K562 (cell line): ENCODE results near the gene SRRD. TPM values are rescaled to one million over a fixed set of nuclear protein-coding genes. Genes with fewer than 3 reads are reported as not detected.

ENCODE experiments used
- ATAC-seq: fragments of 200-7000 bp; cut with Tn5 transposase; 3 replicates; pipeline ENCODE4 v1.9.1; 2020; ENCODE audit warnings: moderate library complexity
- BruUV-seq: library from RNA; stranded (reverse); fragments of 400-500 nt; replicated peaks from 2 replicates; lab custom pipeline; 2021; lab: Mats Ljungman, UMichigan
- CTCF ChIA-PET: fragments of 300-600 bp; formaldehyde crosslinking; extraction: SDS; loops from one replicate; lab custom pipeline; 2021; ENCODE audit warnings: low intra/inter-chr PET ratio; lab: Yijun Ruan, JAX
- POLR2A ChIA-PET: fragments of 300-600, 350-650 bp; sonication (Branson Sonifier 250); formaldehyde crosslinking; extraction: SDS; loops from one replicate; lab custom pipeline; 2021; ENCODE audit warnings: antibody characterized with exemption, inconsistent platforms; lab: Yijun Ruan, JAX
- DNase-seq, 4 experiments: peaks; one replicate each; pipeline versions ENCODE4 v3.0.0 to v3.0.0-alpha.2; 2011 to 2018; ENCODE audit warnings: low spot score in 3 of 4, mixed read lengths in 3 of 4; ENCODE audit errors: extremely low read depth in 1 of 4
- FAIRE-seq: peaks from 2 replicates; lab custom pipeline; 2011; peaks lifted over from hg19 to GRCh38; lab: Jason Lieb, UNC
- H2AFZ ChIP-seq: 2 replicates; pipeline ENCODE4 v1.6.0; 2011; ENCODE audit warnings: low read depth, low read length, control low read depth, inconsistent platforms
- H3K27ac ChIP-seq: fragments of 200-600 bp; 3 replicates; pipeline ENCODE4 v1.8.0; 2011; ENCODE audit warnings: low read depth, mild to moderate bottlenecking, control low read depth, inconsistent platforms, low read length, moderate library complexity, mixed read lengths; ENCODE audit errors: extremely low read depth
- H3K27me3 ChIP-seq, 2 experiments: fragments of 300-600 bp in 1 of 2; 2 replicates in 1 of 2; 3 replicates in 1 of 2; pipeline versions ENCODE4 v1.6.0 to v1.8.0; 2011; ENCODE audit warnings: inconsistent platforms in 2 of 2, low read length in 2 of 2, mild to moderate bottlenecking in 1 of 2, mixed read lengths in 1 of 2, moderate library complexity in 1 of 2; ENCODE audit not compliant: control insufficient read depth in 2 of 2, insufficient read depth in 2 of 2
- H3K36me3 ChIP-seq: fragments of 300-600 bp; 3 replicates; pipeline ENCODE4 v1.8.0; 2011; ENCODE audit warnings: mild to moderate bottlenecking, low read length, inconsistent platforms; ENCODE audit not compliant: control insufficient read depth, insufficient read depth
- H3K4me1 ChIP-seq, 2 experiments: fragments of 200-600 bp in 1 of 2; replicated peaks in 1 of 2; 2 replicates in 1 of 2; 3 replicates in 1 of 2; pipeline versions ENCODE4 v1.5.1 to v1.8.0; 2011; ENCODE audit warnings: inconsistent platforms in 2 of 2, low read length in 2 of 2, mild to moderate bottlenecking in 1 of 2, mixed read lengths in 1 of 2, moderate library complexity in 1 of 2; ENCODE audit not compliant: control insufficient read depth in 2 of 2, insufficient read depth in 2 of 2
- H3K4me2 ChIP-seq: 2 replicates; pipeline ENCODE4 v1.6.1; 2011; ENCODE audit warnings: low read length, control low read depth, inconsistent platforms, mixed read lengths; ENCODE audit not compliant: insufficient read depth
- H3K4me3 ChIP-seq: fragments of 200-600 bp; sonication (generic), shearing (Covaris generic); 2 replicates; pipeline ENCODE4 v1.5.1; 2016; ENCODE audit warnings: control low read depth, inconsistent platforms
- H3K79me2 ChIP-seq: fragments of 200-600 bp; 3 replicates; pipeline ENCODE4 v1.8.0; 2011; ENCODE audit warnings: low read length, inconsistent platforms; ENCODE audit not compliant: control insufficient read depth, insufficient read depth
- H3K9ac ChIP-seq, 2 experiments: 2 replicates each; pipeline versions ENCODE4 v1.6.0 to v1.6.1; 2011; ENCODE audit warnings: low read depth in 2 of 2, low read length in 2 of 2, control low read depth in 1 of 2, inconsistent platforms in 1 of 2, mild to moderate bottlenecking in 1 of 2, mixed read lengths in 1 of 2; ENCODE audit not compliant: insufficient read depth in 1 of 2
- H3K9me1 ChIP-seq: one replicate; pipeline ENCODE4 v1.6.0; 2011; ENCODE audit warnings: inconsistent platforms, mild to moderate bottlenecking, low read length, moderate library complexity; ENCODE audit not compliant: control insufficient read depth, insufficient read depth
- H3K9me3 ChIP-seq: replicated peaks from 2 replicates; pipeline ENCODE4 v1.5.1; 2011; ENCODE audit warnings: low read depth, low read length, inconsistent platforms; ENCODE audit not compliant: control insufficient read depth, insufficient read depth
- H4K20me1 ChIP-seq: replicated peaks from 2 replicates; pipeline ENCODE4 v1.6.1; 2011; ENCODE audit warnings: low read length, inconsistent platforms, mixed read lengths; ENCODE audit not compliant: control insufficient read depth, insufficient read depth
- WGBS: fragments of 100-300 bp; shearing (Covaris generic); methylation state at CpG from one replicate; pipeline ENCODE4 v1.1.6; 2016; ENCODE audit warnings: low coverage, mixed read lengths; ENCODE audit not compliant: insufficient coverage; ENCODE audit errors: missing lambda C conversion rate; 5-methylcytosine and 5-hydroxymethylcytosine counted together
- in situ Hi-C: fragments of 300-500 bp; cut with MboI; formaldehyde crosslinking; loops from 4 replicates; pipeline ENCODE4 v1.15.0; 2018; ENCODE audit warnings: inconsistent platforms, mixed read lengths
- intact Hi-C: fragments of 100-400 bp; cut with micrococcal nuclease; formaldehyde crosslinking; loops from 2 replicates; pipeline ENCODE4 v1.14.2; 2022
- polyA plus RNA-seq, 8 experiments: library from polyadenylated mRNA; depleted of rRNA in 4 of 8; stranded (reverse) in 5 of 8; unstranded in 3 of 8; fragments of >200 nt; fragmentation: Nextera tagmentation in 2 of 8; fragmentation: Illumina TruSeq in 1 of 8; extraction: Ambion mirVana in 2 of 8; extraction: Trizol in 1 of 8; gene quantifications; 2 replicates each; pipeline versions ENCODE4 v1.2.1 to v1.2.3, GENCODE V29; 2011 to 2014; ENCODE audit warnings: inconsistent platforms in 1 of 8, missing spikeins in 1 of 8
- total RNA-seq, 7 experiments: library from RNA; depleted of rRNA in 6 of 7; stranded (reverse); fragments of >200 nt in 6 of 7; fragmentation: Illumina TruSeq in 2 of 7; extraction: Trizol in 2 of 7; gene quantifications; 2 replicates each; pipeline versions ENCODE4 v1.2.1 to v1.2.3, GENCODE V29; 2011 to 2021; ENCODE audit warnings: low replicate concordance in 1 of 7
- TF ChIP-seq, protein P1 (sequence below): fragments of 450-650 bp; conservative IDR thresholded peaks from 2 replicates; pipeline ENCODE4 v1.6.1; 2016; ENCODE audit warnings: missing genetic modification characterization, low read depth, mild to moderate bottlenecking, missing compliant biosample characterization, moderate library complexity
- TF ChIP-seq, protein P2 (sequence below): fragments of 450-650 bp; IDR thresholded peaks from 2 replicates; pipeline ENCODE4 v1.6.1; 2018; ENCODE audit not compliant: partially characterized antibody

SRRD gene
- total and polyA plus RNA-seq, 9 of the 15 experiments (the other 6 are each of a cell fraction or from before 2014, with no cell fraction given): 4.9 to 59.4 (median 34.4) TPM

DNA sequence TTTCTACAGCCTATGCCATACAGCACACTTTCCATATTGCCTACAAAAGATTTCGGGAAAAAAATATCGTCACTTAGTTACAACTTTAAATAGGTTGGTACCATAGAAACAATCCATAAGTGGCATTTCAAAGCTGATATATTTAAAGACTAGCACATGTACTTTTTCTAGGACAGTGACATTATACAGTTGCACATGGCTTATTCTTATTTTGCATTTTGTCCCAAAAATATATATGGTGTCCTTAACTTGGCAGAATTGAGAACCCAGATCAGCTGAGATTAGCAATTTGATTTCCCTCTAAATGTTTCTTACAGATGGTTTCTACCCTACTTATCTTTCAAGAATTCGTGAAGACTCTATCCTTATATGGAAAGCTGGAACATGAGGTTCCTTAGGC lies 32.3 kb downstream of the SRRD start:
- Histone ChIP-seq H3K9me3 (no peaks in the 10 kb centered on the region), H3K79me2 (peaks cover 27% of the 10 kb centered on the region), H3K4me3 (no peak overlapping the region), H3K4me1 (peaks cover 0 to 8% of the 10 kb centered on the region in 2 experiments; a peak in 3 of 5 replicates), H3K27me3 (no peaks in the 10 kb centered on the region), H3K36me3 (peaks cover 5% of the 10 kb centered on the region; the same call in 2 of the 3 replicates), H3K4me2 (no peak overlapping the region), H4K20me1 (no peaks in the 10 kb centered on the region), H3K9me1 (no peaks in the 10 kb centered on the region), H2AFZ (no peak overlapping the region), H3K27ac (no peak overlapping the region), H3K9ac (no peak overlapping the region)
- intact Hi-C loops (no loop called here), in situ Hi-C loops (no loop called here)
- BruUV-seq: no TSS peak
- TF ChIP-seq, protein P1, sequence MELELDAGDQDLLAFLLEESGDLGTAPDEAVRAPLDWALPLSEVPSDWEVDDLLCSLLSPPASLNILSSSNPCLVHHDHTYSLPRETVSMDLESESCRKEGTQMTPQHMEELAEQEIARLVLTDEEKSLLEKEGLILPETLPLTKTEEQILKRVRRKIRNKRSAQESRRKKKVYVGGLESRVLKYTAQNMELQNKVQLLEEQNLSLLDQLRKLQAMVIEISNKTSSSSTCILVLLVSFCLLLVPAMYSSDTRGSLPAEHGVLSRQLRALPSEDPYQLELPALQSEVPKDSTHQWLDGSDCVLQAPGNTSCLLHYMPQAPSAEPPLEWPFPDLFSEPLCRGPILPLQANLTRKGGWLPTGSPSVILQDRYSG (tag): no peak
- TF ChIP-seq, protein P2, sequence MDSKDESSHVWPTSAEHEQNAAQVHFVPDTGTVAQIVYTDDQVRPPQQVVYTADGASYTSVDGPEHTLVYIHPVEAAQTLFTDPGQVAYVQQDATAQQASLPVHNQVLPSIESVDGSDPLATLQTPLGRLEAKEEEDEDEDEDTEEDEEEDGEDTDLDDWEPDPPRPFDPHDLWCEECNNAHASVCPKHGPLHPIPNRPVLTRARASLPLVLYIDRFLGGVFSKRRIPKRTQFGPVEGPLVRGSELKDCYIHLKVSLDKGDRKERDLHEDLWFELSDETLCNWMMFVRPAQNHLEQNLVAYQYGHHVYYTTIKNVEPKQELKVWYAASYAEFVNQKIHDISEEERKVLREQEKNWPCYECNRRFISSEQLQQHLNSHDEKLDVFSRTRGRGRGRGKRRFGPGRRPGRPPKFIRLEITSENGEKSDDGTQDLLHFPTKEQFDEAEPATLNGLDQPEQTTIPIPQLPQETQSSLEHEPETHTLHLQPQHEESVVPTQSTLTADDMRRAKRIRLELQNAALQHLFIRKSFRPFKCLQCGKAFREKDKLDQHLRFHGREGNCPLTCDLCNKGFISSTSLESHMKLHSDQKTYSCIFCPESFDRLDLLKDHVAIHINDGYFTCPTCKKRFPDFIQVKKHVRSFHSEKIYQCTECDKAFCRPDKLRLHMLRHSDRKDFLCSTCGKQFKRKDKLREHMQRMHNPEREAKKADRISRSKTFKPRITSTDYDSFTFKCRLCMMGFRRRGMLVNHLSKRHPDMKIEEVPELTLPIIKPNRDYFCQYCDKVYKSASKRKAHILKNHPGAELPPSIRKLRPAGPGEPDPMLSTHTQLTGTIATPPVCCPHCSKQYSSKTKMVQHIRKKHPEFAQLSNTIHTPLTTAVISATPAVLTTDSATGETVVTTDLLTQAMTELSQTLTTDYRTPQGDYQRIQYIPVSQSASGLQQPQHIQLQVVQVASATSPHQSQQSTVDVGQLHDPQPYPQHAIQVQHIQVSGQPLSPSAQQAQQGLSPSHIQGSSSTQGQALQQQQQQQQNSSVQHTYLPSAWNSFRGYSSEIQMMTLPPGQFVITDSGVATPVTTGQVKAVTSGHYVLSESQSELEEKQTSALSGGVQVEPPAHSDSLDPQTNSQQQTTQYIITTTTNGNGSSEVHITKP: peak; percentile 7
- DNase-seq (no peak), ATAC-seq (no peak), FAIRE-seq (no peak)
- ChIA-PET CTCF (no interaction called here), POLR2A (interaction anchor here (0.7 kb wide), 1 partner anchor 19 kb away, joined by 3 read pairs; no protein-coding TSS in a partner anchor)
- WGBS: 66% methylated on average over 3 of the region's 3 CpGs
